ENCODE measurements around the gene HIPK1. TPM values are rescaled to one million over a fixed set of nuclear protein-coding genes. Genes with fewer than 3 reads are reported as not detected.

The HIPK1 gene
- total RNA-seq, 1 donor from 2014 or later = 12.7 TPM

DNA sequence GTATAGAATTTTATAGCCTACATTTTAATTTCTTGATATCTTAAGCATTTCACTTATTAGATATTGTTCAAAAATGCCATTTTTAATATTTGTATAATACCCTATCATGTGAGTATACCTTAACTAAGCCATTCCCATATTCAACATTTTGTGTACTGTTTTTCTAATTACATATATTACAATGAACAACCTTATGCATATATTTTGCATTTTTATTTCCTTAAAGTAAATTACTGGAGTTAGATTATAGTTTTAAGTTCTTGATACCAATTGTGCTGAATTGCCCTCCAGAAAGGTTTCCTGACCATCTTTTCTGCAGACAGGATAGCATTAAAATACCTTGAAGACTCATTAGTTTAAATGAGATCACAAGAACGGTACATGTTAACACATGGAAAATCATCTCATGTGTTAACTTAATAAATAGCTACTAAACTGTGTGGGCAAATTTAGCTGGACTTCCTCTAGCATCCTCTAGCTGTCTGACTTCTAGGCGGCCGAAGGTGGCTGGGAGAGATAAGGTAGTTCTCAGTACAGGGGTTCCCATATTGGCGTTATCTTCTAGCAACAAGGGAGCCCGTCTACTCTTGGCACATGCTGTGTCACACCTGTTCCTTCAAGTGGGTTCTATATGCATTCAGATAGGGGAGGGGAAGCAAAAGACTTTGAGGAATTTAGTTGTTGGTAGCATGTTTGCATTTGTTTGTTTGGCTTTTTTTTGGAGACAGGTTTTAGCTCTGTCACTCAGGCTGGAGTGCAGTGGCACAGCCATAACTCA is 15.0 kb upstream of the HIPK1 start:
- TF ChIP-seq, protein P1, sequence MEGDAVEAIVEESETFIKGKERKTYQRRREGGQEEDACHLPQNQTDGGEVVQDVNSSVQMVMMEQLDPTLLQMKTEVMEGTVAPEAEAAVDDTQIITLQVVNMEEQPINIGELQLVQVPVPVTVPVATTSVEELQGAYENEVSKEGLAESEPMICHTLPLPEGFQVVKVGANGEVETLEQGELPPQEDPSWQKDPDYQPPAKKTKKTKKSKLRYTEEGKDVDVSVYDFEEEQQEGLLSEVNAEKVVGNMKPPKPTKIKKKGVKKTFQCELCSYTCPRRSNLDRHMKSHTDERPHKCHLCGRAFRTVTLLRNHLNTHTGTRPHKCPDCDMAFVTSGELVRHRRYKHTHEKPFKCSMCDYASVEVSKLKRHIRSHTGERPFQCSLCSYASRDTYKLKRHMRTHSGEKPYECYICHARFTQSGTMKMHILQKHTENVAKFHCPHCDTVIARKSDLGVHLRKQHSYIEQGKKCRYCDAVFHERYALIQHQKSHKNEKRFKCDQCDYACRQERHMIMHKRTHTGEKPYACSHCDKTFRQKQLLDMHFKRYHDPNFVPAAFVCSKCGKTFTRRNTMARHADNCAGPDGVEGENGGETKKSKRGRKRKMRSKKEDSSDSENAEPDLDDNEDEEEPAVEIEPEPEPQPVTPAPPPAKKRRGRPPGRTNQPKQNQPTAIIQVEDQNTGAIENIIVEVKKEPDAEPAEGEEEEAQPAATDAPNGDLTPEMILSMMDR (conservative IDR thresholded peaks at IDR 0.05; ENCODE audit: low read depth, low read length) = no peak
- no peak for DNase-seq (ENCODE audit: low read depth)
- no peak overlapping the region for H3K4me3 ChIP-seq (ENCODE audit: low read depth, low read length)

DNA sequence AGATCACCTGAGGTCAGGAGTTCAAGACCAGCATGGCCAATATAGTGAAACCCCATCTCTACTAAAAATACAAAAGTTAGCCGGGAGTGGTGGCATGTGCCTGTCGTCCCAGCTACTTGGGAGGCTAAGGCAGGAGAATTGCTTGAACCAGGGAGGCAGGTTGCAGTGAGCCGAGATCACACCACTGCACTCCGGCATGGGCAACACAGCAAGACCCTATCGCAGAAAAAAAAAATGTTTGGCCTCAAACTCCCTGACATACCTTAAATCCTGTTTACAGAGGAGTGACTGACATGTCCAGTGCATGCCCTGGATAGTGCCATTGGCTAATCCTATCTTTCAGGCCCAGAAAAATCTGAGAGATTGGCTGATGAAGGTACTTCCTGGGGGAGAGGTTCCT is 12.2 kb upstream of the HIPK1 start:
- no peak overlapping the region for H3K4me3 ChIP-seq (ENCODE audit: low read depth, low read length)
- DNase-seq (ENCODE audit: low read depth) = no peak
- TF ChIP-seq, protein P1 (conservative IDR thresholded peaks at IDR 0.05; ENCODE audit: low read depth, low read length) = no peak

DNA sequence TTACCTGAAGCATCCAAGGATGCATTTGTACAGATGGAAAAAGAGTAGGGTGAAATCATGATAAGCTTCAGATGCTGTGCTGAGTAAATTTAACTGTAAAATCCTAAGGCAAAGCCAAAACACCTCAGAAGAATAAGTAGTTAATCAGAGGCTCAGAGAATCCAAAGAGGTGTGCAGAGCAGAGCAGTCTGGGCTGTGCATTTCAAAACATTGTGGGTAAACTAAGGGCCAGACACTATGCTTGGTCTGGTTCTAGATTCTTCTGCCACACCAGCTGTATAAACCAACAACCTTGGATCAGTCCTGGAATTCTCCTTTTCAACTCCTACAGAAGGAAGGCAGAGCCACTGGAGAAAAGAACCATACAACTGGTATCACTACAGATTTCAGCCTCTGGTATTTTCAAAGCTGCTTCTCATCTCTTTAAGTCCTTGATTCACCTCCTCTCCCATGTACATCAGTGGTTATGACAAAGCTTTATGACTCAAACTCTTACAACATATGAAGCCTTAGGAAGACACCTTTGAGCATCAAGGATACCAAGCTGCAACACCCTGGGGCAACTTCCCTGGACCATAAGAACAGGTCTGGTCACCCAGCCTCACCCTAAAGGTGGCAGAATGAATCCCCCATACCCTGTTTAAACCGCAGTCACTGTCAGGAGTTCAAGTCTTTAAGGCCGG is 11.6 kb upstream of the HIPK1 start:
- no peak for DNase-seq (ENCODE audit: low read depth)
- H3K4me3 ChIP-seq (ENCODE audit: low read depth, low read length) = no peak overlapping the region
- TF ChIP-seq, protein P1 (conservative IDR thresholded peaks at IDR 0.05; ENCODE audit: low read depth, low read length) = no peak

DNA sequence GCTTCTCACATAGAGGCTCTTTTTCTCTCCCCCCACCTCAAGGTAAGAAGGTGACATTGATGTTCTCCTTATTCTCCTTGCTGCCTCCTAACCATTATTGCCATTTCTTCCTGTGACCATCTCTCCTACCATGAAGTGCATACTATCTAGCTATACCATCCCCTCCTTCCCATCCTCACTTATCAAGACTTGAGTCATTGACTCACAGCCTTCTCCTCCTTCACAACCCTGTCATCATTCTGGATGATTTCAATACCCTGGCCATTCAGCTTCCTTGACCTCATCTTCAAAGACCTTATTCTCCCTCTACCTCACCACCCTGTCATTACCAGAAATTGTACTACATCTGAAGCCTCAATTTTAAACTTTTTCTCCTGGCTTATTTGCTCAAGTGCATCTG is 10.9 kb upstream of the HIPK1 start:
- H3K4me3 ChIP-seq (ENCODE audit: low read depth, low read length) = no peak overlapping the region
- DNase-seq (ENCODE audit: low read depth) = no peak
- TF ChIP-seq, protein P1 (conservative IDR thresholded peaks at IDR 0.05; ENCODE audit: low read depth, low read length) = no peak

DNA sequence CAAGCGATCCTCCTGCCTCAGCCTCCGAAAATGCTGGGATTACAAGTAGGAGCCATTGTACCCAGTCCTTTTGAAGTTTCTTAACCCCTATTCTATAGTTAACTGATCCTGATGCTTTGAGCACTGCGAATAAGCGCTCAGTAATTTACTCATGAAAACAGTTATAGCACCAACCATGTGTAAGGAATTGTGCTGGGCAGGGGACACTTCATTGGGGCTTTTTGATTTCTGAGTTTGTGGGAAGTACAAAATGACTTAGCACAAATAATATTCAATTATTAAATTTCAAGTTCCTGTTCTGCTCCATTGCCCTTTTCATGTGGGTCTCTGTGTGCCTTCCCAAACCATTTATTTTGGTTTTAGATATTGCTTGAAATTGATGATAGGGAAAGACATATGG is 6.2 kb upstream of the HIPK1 start:
- DNase-seq (ENCODE audit: low read depth) = no peak
- TF ChIP-seq, protein P1 (conservative IDR thresholded peaks at IDR 0.05; ENCODE audit: low read depth, low read length) = no peak
- H3K4me3 ChIP-seq (ENCODE audit: low read depth, low read length) = no peak overlapping the region

DNA sequence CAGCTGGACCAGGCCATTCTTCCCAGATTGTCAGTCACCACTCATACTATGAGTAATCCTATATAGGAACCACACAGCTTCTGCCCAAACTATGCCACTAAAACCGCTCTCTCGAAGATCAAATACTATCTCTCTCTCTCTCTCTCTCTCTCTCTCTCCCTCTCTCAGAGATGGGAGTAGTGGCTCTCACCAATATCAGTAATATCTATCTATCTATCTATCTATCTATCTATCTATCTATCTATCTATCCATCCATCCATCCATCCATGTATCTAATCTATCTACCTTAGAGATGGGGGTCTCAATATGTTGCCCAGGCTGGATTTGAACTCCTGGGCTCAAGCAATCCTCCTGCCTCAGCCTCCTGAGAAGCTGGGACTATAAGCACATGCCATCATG is 4.7 kb upstream of the HIPK1 start:
- TF ChIP-seq, protein P1 (conservative IDR thresholded peaks at IDR 0.05; ENCODE audit: low read depth, low read length) = no peak
- no peak for DNase-seq (ENCODE audit: low read depth)

More for the DNA sequence above, 4.7 kb upstream of the HIPK1 start:
- H3K4me3 ChIP-seq (ENCODE audit: low read depth, low read length) = no peak overlapping the region

Data from epithelial cell of proximal tubule (primary cell).